ENCODE data around the gene EPHB2.

EPHB2 gene

GRCh38 chr1:22752339-22752738, 41.7 kb downstream of the EPHB2 start:
- no peak for DNase-seq

- no peak for DNase-seq
Observed at GRCh38 chr1:22753481-22753971, 42.9 kb downstream of the EPHB2 start.

GRCh38 chr1:22754106-22754768, 43.6 kb downstream of the EPHB2 start:
- DNase-seq: no peak

GRCh38 chr1:22754824-22755223, 44.2 kb downstream of the EPHB2 start:
- no peak for DNase-seq

- no peak for DNase-seq
Observed at GRCh38 chr1:22755641-22756040, 45.0 kb downstream of the EPHB2 start.

GRCh38 chr1:22756125-22756735, 45.6 kb downstream of the EPHB2 start:
- DNase-seq: no peak

GRCh38 chr1:22760455-22760854, 49.8 kb downstream of the EPHB2 start:
- DNase-seq: no peak

- no peak for DNase-seq
Observed at GRCh38 chr1:22761101-22761500, 50.5 kb downstream of the EPHB2 start.

- DNase-seq: no peak
Observed at GRCh38 chr1:22761821-22762220, 51.2 kb downstream of the EPHB2 start.

- no peak for DNase-seq
Observed at GRCh38 chr1:22763487-22764200, 53.0 kb downstream of the EPHB2 start.

GRCh38 chr1:22767852-22768251, 57.2 kb downstream of the EPHB2 start:
- no peak for DNase-seq

GRCh38 chr1:22769932-22770331, 59.3 kb downstream of the EPHB2 start:
- DNase-seq: no peak

GRCh38 chr1:22772014-22772413, 61.4 kb downstream of the EPHB2 start:
- no peak for DNase-seq

- no peak for DNase-seq
Observed at GRCh38 chr1:22773981-22774832, 63.6 kb downstream of the EPHB2 start.

- no peak for DNase-seq
Observed at GRCh38 chr1:22774833-22775182, 64.2 kb downstream of the EPHB2 start.

GRCh38 chr1:22775478-22775877, 64.8 kb downstream of the EPHB2 start:
- DNase-seq: no peak

GRCh38 chr1:22776035-22776613, 65.5 kb downstream of the EPHB2 start:
- no peak for DNase-seq

GRCh38 chr1:22777388-22778057, 66.9 kb downstream of the EPHB2 start:
- no peak for DNase-seq

GRCh38 chr1:22778408-22778807, 67.8 kb downstream of the EPHB2 start:
- no peak for DNase-seq

- DNase-seq: no peak
Observed at GRCh38 chr1:22778862-22779520, 68.4 kb downstream of the EPHB2 start.

- DNase-seq: peak; percentile 27
Observed at GRCh38 chr1:22780696-22781095, 70.1 kb downstream of the EPHB2 start.

- DNase-seq: no peak
Observed at GRCh38 chr1:22781483-22781882, 70.8 kb downstream of the EPHB2 start.
